Neural crest cell (in vitro differentiated cells): ENCODE data around the gene DNHD1. TPM values are rescaled to one million over a fixed set of nuclear protein-coding genes. Genes with fewer than 3 reads are reported as not detected.

Source experiments
- DNase-seq: peaks from one replicate; pipeline ENCODE4 v3.0.0; 2021; ENCODE audit warnings: low read depth, mixed read lengths, low spot score
- H3K27ac Mint-ChIP-seq: one replicate; pipeline ENCODE4 v1.8.0; 2021; ENCODE audit warnings: mild to moderate bottlenecking, mixed read lengths; ENCODE audit not compliant: unreplicated experiment
- H3K27me3 Mint-ChIP-seq: 2 replicates; pipeline ENCODE4 v1.8.0; 2021; ENCODE audit warnings: low read depth, mild to moderate bottlenecking, mixed read lengths
- H3K36me3 Mint-ChIP-seq: 2 replicates; pipeline ENCODE4 v1.8.0; 2021; ENCODE audit warnings: low read depth, mild to moderate bottlenecking, mixed read lengths
- H3K4me1 Mint-ChIP-seq: 2 replicates; pipeline ENCODE4 v1.8.0; 2021; ENCODE audit warnings: mixed read lengths
- H3K4me3 Mint-ChIP-seq: one replicate; pipeline ENCODE4 v1.8.0; 2021; ENCODE audit warnings: mild to moderate bottlenecking, mixed read lengths
- H3K9me3 Mint-ChIP-seq: 2 replicates; pipeline ENCODE4 v1.8.0; 2021; ENCODE audit warnings: mixed read lengths
- CTCF ChIP-seq: fragments of 200-600 bp; sonication (generic); conservative IDR thresholded peaks from 2 replicates; pipeline ENCODE4 v1.5.0; 2021; ENCODE audit warnings: antibody characterized with exemption, mild to moderate bottlenecking
- total RNA-seq: library from RNA; stranded (reverse); gene quantifications from 2 replicates; pipeline ENCODE4 v1.2.1, GENCODE V29; 2021

The DNHD1 gene
- total RNA-seq, 1 donor from 2014 or later, result 10.2 TPM

DNA sequence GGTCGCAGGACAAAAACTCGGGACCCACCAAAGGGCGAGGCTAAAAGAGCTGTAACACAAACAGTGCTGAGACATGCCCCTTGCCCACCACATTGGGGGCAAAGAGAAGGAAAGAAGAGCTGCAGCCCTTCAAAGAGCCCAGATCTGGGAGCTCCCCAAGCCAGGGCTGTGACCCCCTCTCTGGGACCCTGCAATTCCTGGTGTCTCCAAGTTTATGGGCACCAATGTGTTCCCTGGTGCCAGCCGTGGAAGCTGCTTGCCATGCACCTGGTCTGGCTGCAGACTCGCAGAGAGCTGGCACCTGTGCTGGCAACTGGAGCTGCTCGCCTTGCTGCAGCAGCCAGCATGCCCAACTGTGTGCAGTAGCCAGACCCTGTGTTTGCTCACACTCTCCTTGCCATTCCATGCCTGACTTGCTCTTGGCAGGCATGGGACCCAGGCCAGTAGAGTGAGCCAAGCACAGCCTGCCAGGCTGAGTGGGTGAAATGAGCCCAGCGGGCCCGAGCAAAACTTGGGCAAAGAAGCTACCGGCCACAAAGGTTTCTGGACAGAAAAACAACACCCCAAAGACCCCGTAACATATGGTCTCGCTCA is 90.4 kb downstream of the DNHD1 start:
- H3K27me3 Mint-ChIP-seq, result no peaks in the 10 kb centered on the region
- DNase-seq, result no peak
- peaks cover 23% of the 10 kb centered on the region for H3K9me3 Mint-ChIP-seq
- no peaks in the 10 kb centered on the region for H3K4me1 Mint-ChIP-seq
- H3K36me3 Mint-ChIP-seq, result peaks cover 35% of the 10 kb centered on the region
- TF ChIP-seq CTCF, result no peak
- H3K27ac Mint-ChIP-seq, result no peak overlapping the region
- H3K4me3 Mint-ChIP-seq, result no peak overlapping the region

DNA sequence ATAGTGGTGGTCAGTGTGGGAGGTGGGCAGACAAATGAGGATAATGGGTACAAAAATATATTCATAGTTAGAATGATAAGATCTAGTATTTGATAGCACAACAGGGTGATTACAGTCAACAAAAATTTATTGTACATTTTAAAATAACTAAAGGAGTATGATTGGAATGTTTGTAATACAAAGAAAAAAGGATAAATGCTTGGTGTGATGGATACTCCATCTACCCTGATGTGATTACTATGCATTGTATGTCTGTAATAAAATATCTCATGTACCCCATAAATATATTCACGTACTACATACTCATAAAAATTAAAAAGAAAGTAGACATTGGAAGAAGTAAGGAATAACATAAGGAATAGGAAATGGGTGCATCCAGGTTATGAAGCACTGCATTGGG is 90.9 kb downstream of the DNHD1 start:
- Mint-ChIP-seq H3K4me3 (no peak overlapping the region), H3K36me3 (peaks cover 29% of the 10 kb centered on the region), H3K9me3 (peaks cover 21% of the 10 kb centered on the region), H3K27ac (no peak overlapping the region), H3K27me3 (no peaks in the 10 kb centered on the region), H3K4me1 (no peaks in the 10 kb centered on the region)
- no peak for DNase-seq
- TF ChIP-seq CTCF, result no peak

DNA sequence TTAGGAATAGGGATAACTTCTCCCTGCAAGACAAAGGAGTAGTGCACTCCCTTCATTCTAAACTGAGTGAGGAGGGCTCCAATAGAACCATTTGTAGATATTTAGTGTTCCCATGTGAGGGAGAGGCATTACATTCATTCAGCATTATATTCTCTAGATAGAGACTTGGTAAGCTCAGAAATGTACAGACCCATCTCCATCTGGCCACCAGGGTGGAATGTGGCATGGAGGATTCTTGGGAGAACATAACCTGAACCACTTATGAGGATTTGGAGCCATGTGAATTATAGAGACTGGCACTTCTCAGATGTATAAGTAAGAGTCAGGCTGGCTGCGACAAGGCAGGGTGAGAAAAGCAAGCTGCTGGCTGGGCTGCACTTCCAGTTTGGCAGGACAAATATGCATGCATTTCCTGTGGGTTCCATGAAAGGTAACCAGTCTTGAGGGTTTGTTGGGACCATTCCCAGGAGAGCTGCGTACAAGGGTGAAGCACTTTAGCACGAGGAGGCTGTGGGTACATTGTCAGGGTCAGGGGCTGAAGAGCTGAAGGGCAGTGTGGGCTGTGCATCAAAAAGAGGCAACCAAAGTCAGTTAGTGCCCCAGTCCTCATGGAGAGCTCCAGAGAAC is 97.2 kb downstream of the DNHD1 start:
- no peaks in the 10 kb centered on the region for H3K27me3 Mint-ChIP-seq
- TF ChIP-seq CTCF, result no peak
- no peak overlapping the region for H3K4me3 Mint-ChIP-seq
- no peak overlapping the region for H3K27ac Mint-ChIP-seq
- peaks cover 15% of the 10 kb centered on the region for H3K36me3 Mint-ChIP-seq
- peaks cover 15% of the 10 kb centered on the region for H3K4me1 Mint-ChIP-seq
- no peak for DNase-seq
- no peaks in the 10 kb centered on the region for H3K9me3 Mint-ChIP-seq

- TF ChIP-seq CTCF, result no peak
- Mint-ChIP-seq H3K27ac (no peak overlapping the region), H3K9me3 (no peaks in the 10 kb centered on the region), H3K4me3 (no peak overlapping the region), H3K4me1 (peaks cover 15% of the 10 kb centered on the region), H3K27me3 (no peaks in the 10 kb centered on the region), H3K36me3 (peaks cover 19% of the 10 kb centered on the region)
- DNase-seq, result no peak
These were observed 99.3 kb downstream of the DNHD1 start for GRCh38 chr11:6596239-6596877.

DNA sequence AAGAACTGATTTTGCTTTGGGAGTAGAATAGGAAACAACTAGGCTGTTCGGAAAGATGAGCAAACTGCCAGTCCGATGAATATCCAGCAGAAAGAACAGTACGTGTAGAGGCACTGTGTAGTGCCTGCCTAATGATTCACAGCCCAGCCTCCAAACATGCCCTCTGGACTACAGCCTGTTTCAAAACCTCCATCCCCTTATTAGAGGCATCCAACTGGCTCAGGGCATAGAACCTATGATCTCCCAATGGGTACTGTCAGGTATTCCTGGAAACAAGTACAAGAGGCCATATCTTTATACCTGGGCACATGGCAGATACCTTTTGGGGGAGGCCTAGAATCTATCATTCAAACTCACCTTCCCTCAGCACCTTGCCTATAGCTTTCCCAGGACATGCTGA is 101.5 kb downstream of the DNHD1 start:
- H3K9me3 Mint-ChIP-seq, result no peaks in the 10 kb centered on the region
- no peak overlapping the region for H3K27ac Mint-ChIP-seq
- DNase-seq, result no peak
- peak overlapping the region; percentile 50 for H3K4me3 Mint-ChIP-seq
- H3K4me1 Mint-ChIP-seq, result peaks cover 15% of the 10 kb centered on the region
- TF ChIP-seq CTCF, result no peak
- no peaks in the 10 kb centered on the region for H3K27me3 Mint-ChIP-seq
- peaks cover 20% of the 10 kb centered on the region for H3K36me3 Mint-ChIP-seq
